Hematopoietic multipotent progenitor cell treated with erythropoietin and hydrocortisone succinate and interleukin-3 and kit ligand, for 15 days (in vitro differentiated cells): ENCODE measurements around the gene CDT1.
"Not testable (repeated sequence)": the region's sequence is repeated elsewhere in the genome, so short reads cannot be mapped to it uniquely, and the experiment has no call there.

Experiments used
- DNase-seq: peaks from one replicate; pipeline ENCODE4 v3.0.0-alpha.2; 2015; ENCODE audit warnings: low spot score

Gene CDT1

GRCh38 chr16:88817785-88818574 is 14.4 kb downstream of the CDT1 start:
- no peak for DNase-seq

DNA sequence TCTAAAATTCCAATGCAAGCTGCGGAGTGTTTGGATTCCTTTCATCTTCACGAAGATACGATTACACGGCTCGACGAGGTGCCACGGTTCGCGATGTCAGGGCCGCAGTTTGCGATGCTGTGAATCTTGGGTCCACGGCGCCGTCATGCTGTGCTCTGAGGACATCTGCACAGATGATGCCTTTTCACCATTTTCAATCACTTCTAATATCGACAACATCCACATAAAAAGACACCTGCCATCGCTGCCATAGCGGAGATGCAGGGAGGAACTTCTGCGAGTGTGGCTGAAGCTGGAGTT is 14.9 kb downstream of the CDT1 start:
- no peak for DNase-seq

DNA sequence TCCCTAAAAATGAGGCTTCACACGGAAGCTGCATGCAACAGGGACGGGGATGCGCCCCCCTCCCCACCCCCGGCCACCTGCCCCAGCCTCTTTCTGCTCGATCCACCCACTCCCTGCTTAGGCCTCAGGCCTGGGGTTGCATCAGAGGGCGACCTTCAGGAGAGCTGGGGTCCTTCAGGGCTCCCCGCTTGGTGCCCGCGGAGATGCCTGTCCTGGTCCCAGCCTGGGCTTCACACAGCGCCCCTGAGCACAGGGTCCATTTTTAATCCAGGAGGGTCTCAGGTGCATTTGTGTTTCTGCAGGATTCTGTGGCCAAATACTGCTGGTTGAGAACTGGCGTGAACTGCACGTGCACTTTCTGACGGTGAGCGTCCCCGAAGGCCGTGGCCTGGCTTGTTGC is 15.5 kb downstream of the CDT1 start:
- DNase-seq: no peak

DNA sequence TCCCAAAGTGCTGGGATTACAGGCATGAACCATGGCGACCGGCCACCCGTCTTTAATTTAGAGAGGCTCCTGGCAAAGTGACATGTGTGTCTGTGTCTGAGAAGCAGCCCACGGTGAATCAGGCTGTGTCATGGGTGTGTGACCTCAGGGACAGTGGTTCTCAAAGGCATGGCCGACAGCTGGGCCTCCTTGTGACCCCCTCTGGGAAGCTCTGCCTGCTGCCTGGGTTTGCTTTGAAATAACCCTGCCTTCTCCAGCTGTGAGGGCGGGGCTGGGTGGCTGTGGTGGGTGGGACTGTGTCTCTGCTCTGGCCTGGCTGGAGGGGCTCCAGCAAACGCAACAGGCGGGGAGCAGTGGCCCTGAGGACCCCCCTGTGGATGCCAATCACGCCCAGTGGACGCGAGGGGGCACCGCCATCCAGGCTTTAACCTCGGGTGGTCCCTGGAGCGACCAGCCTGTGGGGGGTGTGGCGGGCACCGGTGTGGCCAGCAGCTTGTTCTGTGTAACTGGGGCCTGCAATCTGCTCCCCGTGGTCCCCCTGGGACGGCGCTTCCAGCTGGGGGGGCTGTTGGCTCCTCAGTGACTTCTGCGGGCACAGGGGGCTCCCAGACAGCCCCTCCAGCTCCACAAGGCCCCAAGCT is 16.9 kb downstream of the CDT1 start:
- no peak for DNase-seq

GRCh38 chr16:88821168-88821850 is 17.7 kb downstream of the CDT1 start:
- DNase-seq: no peak

DNA sequence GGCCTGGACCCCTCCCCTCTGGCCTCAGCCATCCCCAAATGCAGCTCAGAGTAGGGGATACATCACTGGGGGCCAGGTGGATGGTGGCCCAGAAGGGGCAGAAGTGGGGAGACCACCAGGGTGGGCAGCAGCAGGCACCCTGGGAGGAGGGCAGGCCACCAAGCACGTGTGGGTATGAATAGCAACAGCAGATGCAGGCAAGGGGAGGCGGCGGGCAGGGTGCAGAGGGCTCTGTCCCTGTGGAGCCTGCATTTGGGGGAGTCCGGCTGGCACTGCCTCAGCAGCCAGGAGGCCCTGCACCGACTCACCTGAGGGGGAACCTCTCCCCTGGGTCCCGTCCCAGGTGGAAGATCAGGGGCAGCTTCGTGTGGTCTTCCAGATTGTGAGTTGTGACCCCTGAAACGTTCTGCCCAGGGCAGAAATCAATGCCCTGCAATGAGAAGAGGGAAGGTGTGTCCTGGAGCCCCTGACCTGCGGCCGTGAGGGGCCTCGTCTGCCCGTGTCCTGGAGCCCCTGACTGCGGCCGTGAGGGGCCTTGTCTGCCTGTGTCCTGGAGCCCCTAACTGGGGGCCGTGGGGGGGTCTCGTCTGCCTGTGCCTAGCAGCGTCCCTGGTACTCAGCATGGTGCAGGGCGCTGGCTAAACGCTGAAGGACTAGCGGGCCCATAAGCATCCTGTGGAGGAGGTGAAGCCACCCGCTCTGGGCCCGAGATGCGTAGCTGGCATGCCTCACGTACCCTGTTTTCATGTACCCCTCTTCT is 18.9 kb downstream of the CDT1 start:
- no peak for DNase-seq

- DNase-seq: not testable (repeated sequence)
Observed at GRCh38 chr16:88823646-88824045, 20.1 kb downstream of the CDT1 start.

DNA sequence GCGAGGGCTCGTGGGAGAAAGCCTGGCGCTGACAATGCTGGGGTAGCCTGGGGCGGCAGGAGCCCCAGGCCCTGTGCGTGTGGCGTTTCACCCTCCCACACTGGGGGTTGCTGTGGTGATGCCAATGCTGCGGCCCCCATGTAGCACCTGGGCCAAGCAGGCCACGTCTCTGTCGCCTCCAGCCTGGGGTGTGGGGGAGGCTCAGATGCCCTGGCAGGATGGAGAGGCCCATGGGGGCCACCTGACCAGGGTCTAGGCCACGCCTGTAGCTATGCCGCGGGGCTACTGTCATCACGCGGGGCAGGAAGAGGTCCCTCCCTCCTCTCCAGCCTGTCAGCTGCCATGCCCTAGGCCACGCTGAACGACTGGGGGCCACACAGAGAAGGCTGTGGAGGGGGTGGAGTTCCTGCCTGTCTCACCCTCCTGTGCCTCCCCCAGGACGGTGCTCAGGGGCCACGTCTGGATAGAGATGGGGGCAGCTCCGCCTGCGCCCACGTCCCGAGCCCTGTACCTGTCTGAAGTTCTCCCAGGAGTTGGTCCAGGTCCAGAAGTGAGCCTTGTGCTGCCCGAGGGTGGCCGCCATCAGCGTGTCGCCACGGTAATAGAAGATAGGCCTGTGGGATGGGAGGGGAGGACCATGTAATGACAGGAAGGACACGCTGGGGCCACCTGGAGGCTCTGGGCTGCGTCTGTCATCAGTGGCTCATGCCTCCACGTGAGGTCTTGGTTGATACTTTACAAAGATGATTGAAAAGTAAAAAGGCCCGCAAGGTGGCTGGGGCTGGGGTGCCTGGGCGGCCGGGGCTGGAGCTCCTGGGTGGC is 20.9 kb downstream of the CDT1 start:
- DNase-seq: no peak

DNA sequence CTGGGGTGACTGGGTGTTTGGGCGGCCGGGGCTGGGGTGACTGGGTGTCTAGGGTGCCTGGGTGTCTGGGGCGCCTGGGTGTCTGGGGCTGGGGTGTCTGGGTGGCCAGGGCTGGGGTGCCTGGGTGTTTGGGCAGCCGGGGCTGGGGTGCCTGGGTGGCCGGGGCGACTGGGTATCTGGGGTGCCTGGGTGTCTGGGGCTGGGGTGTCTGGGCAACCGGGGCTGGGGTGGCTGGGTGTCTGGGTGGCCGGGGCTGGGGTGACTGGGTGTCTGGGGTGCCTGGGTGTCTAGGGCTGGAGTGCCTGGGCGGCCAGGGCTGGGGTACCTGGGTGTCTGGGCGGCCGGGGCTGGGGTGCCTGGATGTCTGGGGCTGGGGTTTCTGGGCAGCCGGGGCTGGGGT is 21.6 kb downstream of the CDT1 start:
- DNase-seq: no peak

- no peak for DNase-seq
Observed at GRCh38 chr16:88826070-88826840, 22.7 kb downstream of the CDT1 start.

GRCh38 chr16:88827727-88828126 is 24.1 kb downstream of the CDT1 start:
- DNase-seq: no peak

GRCh38 chr16:88828711-88829110 is 25.1 kb downstream of the CDT1 start:
- no peak for DNase-seq

GRCh38 chr16:88830258-88830657 is 26.7 kb downstream of the CDT1 start:
- no peak for DNase-seq

DNA sequence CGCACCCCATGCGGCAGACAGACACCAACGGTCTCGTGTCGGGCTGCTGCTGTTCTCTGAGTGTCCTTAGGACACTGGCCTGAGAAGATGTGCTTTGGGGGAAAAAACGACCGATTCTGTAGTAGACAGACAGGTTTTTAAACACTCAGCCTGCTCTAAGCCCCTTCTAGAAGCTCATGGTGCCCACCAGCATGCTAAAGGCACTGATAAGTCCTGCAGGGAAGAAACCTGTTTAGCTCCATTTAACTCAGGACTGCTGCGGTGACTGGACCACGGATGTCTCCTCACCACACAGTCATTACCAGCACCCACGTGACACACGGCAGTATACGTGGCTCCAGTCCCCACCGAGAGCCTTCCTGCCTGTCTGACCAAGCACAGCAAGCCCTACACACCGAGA is 27.2 kb downstream of the CDT1 start:
- DNase-seq: no peak

DNA sequence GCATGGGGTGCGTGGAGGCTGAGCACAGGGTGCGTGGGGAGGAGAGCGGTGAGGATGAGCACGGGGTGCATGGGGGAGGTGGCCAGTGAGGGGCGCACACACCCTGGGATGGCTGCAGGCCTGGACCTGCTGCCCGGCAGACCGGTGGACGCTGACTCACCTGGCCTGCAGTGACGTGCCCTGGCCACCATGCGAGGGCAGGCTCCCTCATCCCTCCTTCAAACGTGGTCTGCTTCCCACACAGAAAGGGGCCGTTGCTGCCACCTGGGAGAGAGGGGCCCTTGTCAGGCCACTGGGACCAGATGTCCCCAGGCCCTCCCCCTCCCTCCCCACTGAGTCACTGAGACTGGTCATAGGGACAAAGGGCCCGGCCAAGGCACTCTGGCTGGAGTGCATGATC is 28.2 kb downstream of the CDT1 start:
- no peak for DNase-seq

DNA sequence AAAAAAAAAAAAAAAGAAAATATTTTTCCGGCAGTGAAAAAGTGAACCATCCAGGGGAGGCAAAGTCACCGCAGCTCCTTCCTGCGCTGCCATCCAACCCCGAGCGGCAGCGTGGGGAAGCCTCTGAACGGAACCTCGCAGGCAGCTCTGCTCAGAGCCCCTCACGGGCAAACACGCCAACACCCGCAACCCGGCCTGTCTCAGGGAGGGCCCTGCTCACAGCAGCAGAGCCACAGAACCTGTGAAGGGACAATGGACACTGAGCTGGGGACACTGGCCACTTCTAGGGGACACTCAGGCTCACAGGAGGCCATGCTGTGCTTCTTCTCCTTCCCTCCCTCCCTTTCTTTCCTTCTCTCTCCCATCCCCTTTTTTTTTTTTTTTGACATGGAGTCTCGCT is 29.5 kb downstream of the CDT1 start:
- DNase-seq: no peak

- DNase-seq: no peak
Observed at GRCh38 chr16:88834670-88835069, 31.1 kb downstream of the CDT1 start.

GRCh38 chr16:88835383-88835782 is 31.8 kb downstream of the CDT1 start:
- no peak for DNase-seq

- DNase-seq: no peak
Observed at GRCh38 chr16:88835818-88836217, 32.2 kb downstream of the CDT1 start.

DNA sequence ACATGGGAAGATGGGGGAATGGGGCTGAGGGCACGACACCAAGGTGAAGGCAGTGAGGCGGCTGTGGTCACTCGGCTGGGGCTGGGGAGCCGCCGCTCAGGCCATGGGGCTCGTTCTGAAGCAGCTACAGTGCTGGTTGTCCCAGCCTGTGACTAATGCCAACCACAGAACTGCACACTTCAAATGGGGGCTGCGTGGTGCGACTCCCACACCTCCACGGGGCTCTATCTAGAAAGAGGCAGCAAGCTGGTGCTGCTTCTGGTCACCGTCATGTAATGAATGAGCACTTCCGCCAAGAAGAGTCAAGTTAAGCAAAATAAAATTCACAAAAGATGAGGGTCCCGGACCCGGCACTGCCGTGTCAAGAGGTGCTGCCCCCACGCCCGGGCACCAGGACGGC is 33.2 kb downstream of the CDT1 start:
- no peak for DNase-seq

DNA sequence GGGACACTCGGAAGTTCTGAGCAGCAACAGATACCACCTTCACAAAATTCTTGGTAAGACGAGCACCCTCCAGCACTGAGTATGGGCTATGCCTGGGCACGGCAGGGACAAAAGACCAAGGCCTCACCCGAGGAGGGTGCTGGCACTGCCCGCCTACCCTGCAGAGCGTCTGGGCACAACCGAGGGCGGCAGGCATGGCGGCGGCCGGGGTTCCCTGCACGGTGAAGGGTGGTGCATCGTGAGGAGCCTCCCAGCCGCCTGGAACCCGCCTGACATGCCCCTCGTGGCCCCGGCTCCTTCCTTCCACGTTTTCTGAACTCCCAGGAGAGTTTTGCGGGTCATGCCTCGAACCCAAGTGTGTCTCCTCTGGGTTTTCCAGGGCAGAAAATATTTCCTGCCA is 34.2 kb downstream of the CDT1 start:
- no peak for DNase-seq
